Measurements from ENCODE around the gene SKI.

SKI gene

GRCh38 chr1:2300851-2301606, 72.9 kb downstream of the SKI start:
- DNase-seq (ENCODE audit: extremely low spot score): no peak
- POLR2A ChIA-PET: no interaction called here
- CTCF ChIA-PET: no interaction called here
- TF ChIP-seq L3MBTL2 (conservative IDR thresholded peaks at IDR 0.05): no peak

- CTCF ChIA-PET: no interaction called here
- TF ChIP-seq SP1 (IDR thresholded peaks at IDR 0.05) (no peak), FOXM1 (IDR thresholded peaks at IDR 0.05; ENCODE audit: borderline replicate concordance) (no peak), FOXA1 (IDR thresholded peaks at IDR 0.05) (no peak), NFRKB (IDR thresholded peaks at IDR 0.05) (no peak), SUZ12 (IDR thresholded peaks at IDR 0.05) (no peak), PKNOX1 (IDR thresholded peaks at IDR 0.05) (no peak)
- POLR2A ChIA-PET: no interaction called here
- no peak for DNase-seq (ENCODE audit: extremely low spot score)
Observed at GRCh38 chr1:2301607-2302291, 73.6 kb downstream of the SKI start.

- ChIA-PET POLR2A (no interaction called here), CTCF (no interaction called here)
- TF ChIP-seq FOXK2 (IDR thresholded peaks at IDR 0.05): no peak
- no peak for TF ChIP-seq L3MBTL2 (conservative IDR thresholded peaks at IDR 0.05)
- no peak for TF ChIP-seq FOXA1 (IDR thresholded peaks at IDR 0.05)
- no peak for TF ChIP-seq SUZ12 (IDR thresholded peaks at IDR 0.05)
- no peak for DNase-seq (ENCODE audit: extremely low spot score)
Observed at GRCh38 chr1:2302292-2302925, 74.3 kb downstream of the SKI start.

GRCh38 chr1:2303016-2303775, 75.1 kb downstream of the SKI start:
- DNase-seq (ENCODE audit: extremely low spot score): no peak
- ChIA-PET POLR2A (interaction anchor here (0.9 kb wide), 1 partner anchor 72 kb away, joined by 3 read pairs; no protein-coding TSS in a partner anchor), CTCF (no interaction called here)
- TF ChIP-seq CTBP1 (IDR thresholded peaks at IDR 0.05; ENCODE audit: borderline replicate concordance): no peak
- TF ChIP-seq LEF1 (IDR thresholded peaks at IDR 0.05; ENCODE audit: borderline replicate concordance): no peak
- TF ChIP-seq HDGF (IDR thresholded peaks at IDR 0.05; ENCODE audit: borderline replicate concordance): no peak
- TF ChIP-seq PKNOX1 (IDR thresholded peaks at IDR 0.05): no peak
- TF ChIP-seq TARDBP (IDR thresholded peaks at IDR 0.05): no peak
- no peak for TF ChIP-seq FOXK2 (IDR thresholded peaks at IDR 0.05)
- no peak for TF ChIP-seq ZNF384 (IDR thresholded peaks at IDR 0.05)
- TF ChIP-seq SP1 (IDR thresholded peaks at IDR 0.05): no peak
- TF ChIP-seq BHLHE40 (IDR thresholded peaks at IDR 0.05; ENCODE audit: borderline replicate concordance): no peak
- no peak for TF ChIP-seq ELF4 (IDR thresholded peaks at IDR 0.05)
- no peak for TF ChIP-seq L3MBTL2 (conservative IDR thresholded peaks at IDR 0.05)

GRCh38 chr1:2303781-2304180, 75.7 kb downstream of the SKI start:
- ChIA-PET CTCF (no interaction called here), POLR2A (interaction anchor here (0.9 kb wide), 1 partner anchor 72 kb away, joined by 3 read pairs; no protein-coding TSS in a partner anchor)
- TF ChIP-seq ELF4 (IDR thresholded peaks at IDR 0.05) (no peak), HDGF (IDR thresholded peaks at IDR 0.05; ENCODE audit: borderline replicate concordance) (no peak), FOXM1 (IDR thresholded peaks at IDR 0.05; ENCODE audit: borderline replicate concordance) (no peak), TARDBP (IDR thresholded peaks at IDR 0.05) (no peak), SP1 (IDR thresholded peaks at IDR 0.05) (no peak)
- no peak for DNase-seq (ENCODE audit: extremely low spot score)

GRCh38 chr1:2304282-2304681, 76.2 kb downstream of the SKI start:
- ChIA-PET CTCF (no interaction called here), POLR2A (no interaction called here)
- TF ChIP-seq SP1 (IDR thresholded peaks at IDR 0.05) (no peak), FOXK2 (IDR thresholded peaks at IDR 0.05) (no peak), TARDBP (IDR thresholded peaks at IDR 0.05) (no peak), SUZ12 (IDR thresholded peaks at IDR 0.05) (no peak), ARNT (IDR thresholded peaks at IDR 0.05) (no peak), LEF1 (IDR thresholded peaks at IDR 0.05; ENCODE audit: borderline replicate concordance) (no peak), FOXA1 (IDR thresholded peaks at IDR 0.05) (no peak), HDGF (IDR thresholded peaks at IDR 0.05; ENCODE audit: borderline replicate concordance) (no peak), NFRKB (IDR thresholded peaks at IDR 0.05) (no peak), PKNOX1 (IDR thresholded peaks at IDR 0.05) (no peak), ZNF384 (IDR thresholded peaks at IDR 0.05) (no peak), L3MBTL2 (conservative IDR thresholded peaks at IDR 0.05) (no peak), BHLHE40 (IDR thresholded peaks at IDR 0.05; ENCODE audit: borderline replicate concordance) (no peak), CTBP1 (IDR thresholded peaks at IDR 0.05; ENCODE audit: borderline replicate concordance) (no peak), ELF4 (IDR thresholded peaks at IDR 0.05) (no peak), FOXM1 (IDR thresholded peaks at IDR 0.05; ENCODE audit: borderline replicate concordance) (no peak)
- DNase-seq (ENCODE audit: extremely low spot score): no peak
